GM23248 (cell line): Measurements from ENCODE around the gene AR.

Experiments
- EZH2 ChIP-seq: fragments of 200-600 bp; sonication (generic); IDR thresholded peaks from 2 replicates; pipeline ENCODE4 v1.6.1; 2018; ENCODE audit warnings: antibody characterized with exemption, mild to moderate bottlenecking; ENCODE audit not compliant: insufficient read depth, poor library complexity, severe bottlenecking
- EZH2phosphoT487 ChIP-seq: fragments of 200-600 bp; sonication (generic); IDR thresholded peaks from 2 replicates; pipeline ENCODE4 v1.6.1; 2018; ENCODE audit warnings: antibody characterized with exemption, moderate library complexity, mild to moderate bottlenecking, low read depth; ENCODE audit not compliant: insufficient read depth

GRCh38 chrX:67520671-67521070 lies 23.1 kb upstream of the AR start:
- TF ChIP-seq EZH2 = no peak
- TF ChIP-seq EZH2phosphoT487 = no peak
